Thyroid gland (tissue), 4 donors: ENCODE results near the gene POGLUT2.

Source experiments
- POLR2A ChIP-seq, 2 donors: fragments of 450-650 bp; IDR thresholded peaks; one replicate each; pipeline ENCODE4 v1.6.1; 2017; ENCODE audit warnings: antibody characterized with exemption in 2 of 2, mild to moderate bottlenecking in 2 of 2, moderate library complexity in 1 of 2
- TF ChIP-seq, protein P1 (sequence below), 6 experiments: fragments of 200-600 bp in 3 of 6; fragments of 450-650 bp in 3 of 6; sonication (generic) in 3 of 6; IDR thresholded peaks; one replicate each; pipeline ENCODE4 v1.5.1; 2016 to 2019; ENCODE audit warnings: antibody characterized with exemption in 6 of 6, mild to moderate bottlenecking in 2 of 6, inconsistent platforms in 1 of 6, moderate library complexity in 1 of 6

DNA sequence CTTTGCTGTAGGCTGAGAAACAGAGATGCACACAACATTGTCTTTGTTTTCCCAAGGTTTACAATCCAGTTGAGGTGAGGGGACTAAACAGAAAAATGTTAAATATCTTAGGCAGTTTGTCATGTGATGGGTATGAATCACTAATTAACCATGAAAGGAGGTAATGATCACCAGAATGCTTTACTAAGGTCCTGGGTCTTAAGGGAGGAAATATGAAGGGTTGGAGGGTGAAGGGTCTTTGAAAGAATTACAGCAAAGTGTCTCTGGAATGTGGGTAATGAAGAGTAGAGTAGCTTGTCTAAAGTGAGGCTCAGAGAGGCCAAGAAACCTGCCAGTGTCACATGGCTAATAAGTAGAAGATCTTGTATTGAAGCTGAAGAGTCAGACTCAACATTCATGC is 19.1 kb upstream of the POGLUT2 start:
- TF ChIP-seq, protein P1, sequence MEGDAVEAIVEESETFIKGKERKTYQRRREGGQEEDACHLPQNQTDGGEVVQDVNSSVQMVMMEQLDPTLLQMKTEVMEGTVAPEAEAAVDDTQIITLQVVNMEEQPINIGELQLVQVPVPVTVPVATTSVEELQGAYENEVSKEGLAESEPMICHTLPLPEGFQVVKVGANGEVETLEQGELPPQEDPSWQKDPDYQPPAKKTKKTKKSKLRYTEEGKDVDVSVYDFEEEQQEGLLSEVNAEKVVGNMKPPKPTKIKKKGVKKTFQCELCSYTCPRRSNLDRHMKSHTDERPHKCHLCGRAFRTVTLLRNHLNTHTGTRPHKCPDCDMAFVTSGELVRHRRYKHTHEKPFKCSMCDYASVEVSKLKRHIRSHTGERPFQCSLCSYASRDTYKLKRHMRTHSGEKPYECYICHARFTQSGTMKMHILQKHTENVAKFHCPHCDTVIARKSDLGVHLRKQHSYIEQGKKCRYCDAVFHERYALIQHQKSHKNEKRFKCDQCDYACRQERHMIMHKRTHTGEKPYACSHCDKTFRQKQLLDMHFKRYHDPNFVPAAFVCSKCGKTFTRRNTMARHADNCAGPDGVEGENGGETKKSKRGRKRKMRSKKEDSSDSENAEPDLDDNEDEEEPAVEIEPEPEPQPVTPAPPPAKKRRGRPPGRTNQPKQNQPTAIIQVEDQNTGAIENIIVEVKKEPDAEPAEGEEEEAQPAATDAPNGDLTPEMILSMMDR (IDR thresholded peaks at IDR 0.05) = no peak
- no peak for TF ChIP-seq POLR2A (IDR thresholded peaks at IDR 0.05)
